HCT116 (cell line): ENCODE measurements around the gene SLC6A3. TPM values are rescaled to one million over a fixed set of nuclear protein-coding genes. Genes with fewer than 3 reads are reported as not detected.

Experiments
- ATAC-seq: fragments of 200-7000 bp; cut with Tn5 transposase; 2 replicates; pipeline ENCODE4 v1.9.1; 2020; ENCODE audit warnings: mild to moderate bottlenecking, moderate library complexity
- BruUV-seq: library from RNA; stranded (reverse); fragments of 400-500 nt; replicated peaks from 2 replicates; lab custom pipeline; 2021; lab: Mats Ljungman, UMichigan
- CTCF ChIA-PET: fragments of 300-600 bp; sonication (Branson Sonifier 250); formaldehyde crosslinking; loops from one replicate; lab custom pipeline; 2021; ENCODE audit warnings: antibody characterized with exemption; lab: Charles Lee
- POLR2A ChIA-PET: fragments of 300-600, 350-600 bp; sonication (Branson Sonifier 250); formaldehyde crosslinking; loops from one replicate; lab custom pipeline; 2021; ENCODE audit warnings: antibody characterized with exemption; lab: Charles Lee
- RAD21 ChIA-PET, 2 experiments: fragments of 300-600 bp; sonication (Branson Sonifier 250); formaldehyde crosslinking; loops; one replicate each; lab custom pipeline; 2023; ENCODE audit warnings: low total read pairs in 2 of 2; ENCODE audit not compliant: uncharacterized antibody in 2 of 2, unreplicated experiment in 2 of 2, low non-redundant PET in 1 of 2; lab: Charles Lee
- DNase-seq: peaks from one replicate; pipeline ENCODE4 v3.0.0-alpha.2; 2010; ENCODE audit warnings: low read depth, low spot score
- H2AFZ ChIP-seq: fragments of 200-600 bp; shearing (Covaris generic), sonication (generic); 2 replicates; pipeline ENCODE4 v1.6.1; 2017; ENCODE audit warnings: low read depth, mixed run types, mixed read lengths, antibody characterized with exemption, low read length; ENCODE audit not compliant: poor library complexity, severe bottlenecking
- H3K27ac ChIP-seq: 2 replicates; pipeline ENCODE4 v1.5.1; 2012; ENCODE audit warnings: low read depth, low read length
- H3K27me3 ChIP-seq: fragments of 200-600 bp; sonication (generic); 2 replicates; pipeline ENCODE4 v1.6.1; 2016; ENCODE audit warnings: mixed run types, low read length, mixed read lengths; ENCODE audit not compliant: insufficient read depth
- H3K36me3 ChIP-seq, 2 experiments: fragments of 200-500 bp in 1 of 2; fragments of 200-600 bp in 1 of 2; sonication (Bioruptor generic) in 1 of 2; sonication (generic) in 1 of 2; 2 replicates each; pipeline versions ENCODE4 v1.5.1 to v1.6.1; 2014 to 2016; ENCODE audit warnings: low read length in 2 of 2, inconsistent platforms in 1 of 2, mixed read lengths in 1 of 2, mixed run types in 1 of 2; ENCODE audit not compliant: insufficient read depth in 2 of 2, control insufficient read depth in 1 of 2
- H3K4me1 ChIP-seq, 2 experiments: fragments of 200-600 bp in 1 of 2; sonication (generic) in 1 of 2; 2 replicates each; pipeline versions ENCODE4 v1.5.1 to v1.6.1; 2012 to 2017; ENCODE audit warnings: low read length in 2 of 2, inconsistent platforms in 1 of 2, mild to moderate bottlenecking in 1 of 2, mixed read lengths in 1 of 2, mixed run types in 1 of 2, moderate library complexity in 1 of 2; ENCODE audit not compliant: insufficient read depth in 2 of 2, control insufficient read depth in 1 of 2
- H3K4me2 ChIP-seq: fragments of 200-600 bp; sonication (generic); 2 replicates; pipeline ENCODE4 v1.6.1; 2017; ENCODE audit warnings: mixed run types, low read length, mixed read lengths
- H3K4me3 ChIP-seq, 2 experiments: fragments of 200-600 bp in 1 of 2; sonication (generic) in 1 of 2; replicated peaks in 1 of 2; 2 replicates each; pipeline ENCODE4 v1.5.1; 2011 to 2016; ENCODE audit warnings: low read length in 2 of 2, control low read depth in 1 of 2, low read depth in 1 of 2, mild to moderate bottlenecking in 1 of 2, mixed read lengths in 1 of 2, mixed run types in 1 of 2
- H3K79me2 ChIP-seq: fragments of 200-600 bp; sonication (generic); 2 replicates; pipeline ENCODE4 v1.6.1; 2017; ENCODE audit warnings: mild to moderate bottlenecking, mixed run types, low read length, moderate library complexity, mixed read lengths; ENCODE audit not compliant: insufficient read depth
- H3K9ac ChIP-seq: fragments of 200-600 bp; sonication (generic); 2 replicates; pipeline ENCODE4 v1.6.1; 2016; ENCODE audit warnings: low read length, mixed read lengths
- H3K9me2 ChIP-seq: fragments of 200-600 bp; sonication (generic), shearing (Covaris generic); 2 replicates; pipeline ENCODE4 v1.6.1; 2017; ENCODE audit warnings: mixed run types, mild to moderate bottlenecking, moderate library complexity; ENCODE audit not compliant: insufficient read depth
- H3K9me3 ChIP-seq, 2 experiments: fragments of 200-500 bp in 1 of 2; fragments of 200-600 bp in 1 of 2; sonication (Bioruptor generic) in 1 of 2; sonication (generic) in 1 of 2; 2 replicates each; pipeline ENCODE4 v1.6.1; 2014 to 2017; ENCODE audit warnings: low read length in 2 of 2, mixed read lengths in 2 of 2, inconsistent platforms in 1 of 2, low read depth in 1 of 2, mild to moderate bottlenecking in 1 of 2, mixed run types in 1 of 2, moderate library complexity in 1 of 2; ENCODE audit not compliant: control insufficient read depth in 1 of 2, insufficient read depth in 1 of 2
- H4K20me1 ChIP-seq: fragments of 200-600 bp; sonication (generic), shearing (Covaris generic); 2 replicates; pipeline ENCODE4 v1.6.1; 2017; ENCODE audit warnings: mixed run types, mild to moderate bottlenecking, moderate library complexity; ENCODE audit not compliant: insufficient read depth
- EGR1 ChIP-seq: IDR thresholded peaks from 2 replicates; pipeline ENCODE4 v1.6.1; 2012; ENCODE audit warnings: low read depth
- ELF1 ChIP-seq: IDR thresholded peaks from 2 replicates; pipeline ENCODE4 v1.6.1; 2012; ENCODE audit warnings: low read depth, borderline replicate concordance
- EZH2 ChIP-seq: fragments of 200-600 bp; sonication (generic); IDR thresholded peaks from 2 replicates; pipeline ENCODE4 v1.6.1; 2017; ENCODE audit warnings: antibody characterized with exemption, mixed run types
- EZH2phosphoT487 ChIP-seq: fragments of 200-600 bp; IDR thresholded peaks from 2 replicates; pipeline ENCODE4 v1.6.1; 2018; ENCODE audit warnings: antibody characterized with exemption, borderline replicate concordance
- ZFX ChIP-seq: fragments of 450-650 bp; IDR thresholded peaks from 2 replicates; pipeline ENCODE4 v1.6.1; 2017
- ZNF274 ChIP-seq: fragments of 200-500 bp; sonication (Bioruptor generic); IDR thresholded peaks from 2 replicates; pipeline ENCODE4 v1.6.1; 2014; ENCODE audit warnings: mild to moderate bottlenecking, low read depth, low read length, inconsistent platforms
- intact Hi-C: fragments of 100-400 bp; cut with micrococcal nuclease; formaldehyde crosslinking; loops from 2 replicates; pipeline ENCODE4 v1.10.0; 2022
- total RNA-seq: library from RNA; stranded (reverse); gene quantifications from one replicate; pipeline ENCODE4 v1.2.1, GENCODE V29; 2021; ENCODE audit not compliant: unreplicated experiment
- TF ChIP-seq, protein P1 (sequence below): IDR thresholded peaks from 2 replicates; pipeline ENCODE4 v1.6.1; 2011; ENCODE audit warnings: mild to moderate bottlenecking, low read length, moderate library complexity; ENCODE audit not compliant: insufficient replicate concordance; ENCODE audit errors: extremely low read depth

Gene SLC6A3
- total RNA-seq, 1 experiment from 2014 or later = not detected

DNA sequence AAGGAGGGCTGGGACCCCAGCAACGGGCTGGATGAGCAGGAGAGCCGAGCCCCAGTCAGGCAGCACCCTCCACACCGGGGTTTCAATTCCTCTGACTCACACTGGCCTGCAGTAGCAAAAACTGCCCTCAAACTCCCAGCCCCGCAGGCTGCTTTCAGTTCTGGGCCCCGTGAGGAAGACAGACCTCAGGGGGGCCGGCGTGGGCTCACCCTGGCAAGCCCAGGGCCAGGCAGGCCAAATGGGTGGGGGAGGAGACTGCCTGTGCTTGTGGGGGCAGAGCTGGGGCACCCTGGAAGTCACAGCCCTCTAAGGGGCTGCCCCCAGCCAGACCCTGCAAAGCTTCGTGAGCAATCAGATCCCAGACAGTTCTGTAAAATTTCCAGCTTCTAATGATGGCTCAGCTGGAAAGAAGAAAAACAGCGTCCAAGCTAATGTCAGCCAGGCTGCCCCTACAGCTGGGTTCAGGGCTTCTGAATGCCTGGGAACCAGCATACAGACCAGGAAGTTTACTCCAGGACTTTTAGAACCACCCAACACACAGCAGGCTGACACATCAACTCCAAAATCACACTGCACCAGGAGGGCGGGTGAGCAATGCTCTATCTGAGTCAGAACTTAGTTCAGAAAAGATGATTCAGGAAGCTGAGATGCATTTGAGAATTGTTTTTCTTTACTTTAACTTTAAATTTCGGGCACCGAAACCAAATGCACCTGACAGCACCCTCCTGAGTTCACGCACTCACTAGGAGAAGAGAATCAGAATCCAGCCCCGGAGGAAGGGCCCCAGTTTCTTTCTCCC lies 43.8 kb upstream of the SLC6A3 start:
- H3K27ac ChIP-seq = no peak overlapping the region
- H3K9ac ChIP-seq = no peak overlapping the region
- BruUV-seq = no TSS peak
- ATAC-seq = no peak
- H3K4me1 ChIP-seq = no peaks in the 10 kb centered on the region
- H3K4me2 ChIP-seq = no peak overlapping the region
- ChIA-PET POLR2A (no interaction called here), RAD21 (no interaction called here), CTCF (no interaction called here)
- H3K9me2 ChIP-seq = no peaks in the 10 kb centered on the region
- no peak for DNase-seq
- TF ChIP-seq ELF1 (no peak), EZH2 (no peak), EZH2phosphoT487 (no peak)
- H3K4me3 ChIP-seq = no peak overlapping the region
- H3K9me3 ChIP-seq = no peaks in the 10 kb centered on the region
- no peak overlapping the region for H2AFZ ChIP-seq
- no peaks in the 10 kb centered on the region for H4K20me1 ChIP-seq
- H3K79me2 ChIP-seq = no peaks in the 10 kb centered on the region; the same call in 1 of the 2 replicates
- H3K27me3 ChIP-seq = no peaks in the 10 kb centered on the region
- H3K36me3 ChIP-seq = peaks cover 27 to 29% of the 10 kb centered on the region in 2 experiments; a peak in 3 of 4 replicates
- intact Hi-C loops = no loop called here

DNA sequence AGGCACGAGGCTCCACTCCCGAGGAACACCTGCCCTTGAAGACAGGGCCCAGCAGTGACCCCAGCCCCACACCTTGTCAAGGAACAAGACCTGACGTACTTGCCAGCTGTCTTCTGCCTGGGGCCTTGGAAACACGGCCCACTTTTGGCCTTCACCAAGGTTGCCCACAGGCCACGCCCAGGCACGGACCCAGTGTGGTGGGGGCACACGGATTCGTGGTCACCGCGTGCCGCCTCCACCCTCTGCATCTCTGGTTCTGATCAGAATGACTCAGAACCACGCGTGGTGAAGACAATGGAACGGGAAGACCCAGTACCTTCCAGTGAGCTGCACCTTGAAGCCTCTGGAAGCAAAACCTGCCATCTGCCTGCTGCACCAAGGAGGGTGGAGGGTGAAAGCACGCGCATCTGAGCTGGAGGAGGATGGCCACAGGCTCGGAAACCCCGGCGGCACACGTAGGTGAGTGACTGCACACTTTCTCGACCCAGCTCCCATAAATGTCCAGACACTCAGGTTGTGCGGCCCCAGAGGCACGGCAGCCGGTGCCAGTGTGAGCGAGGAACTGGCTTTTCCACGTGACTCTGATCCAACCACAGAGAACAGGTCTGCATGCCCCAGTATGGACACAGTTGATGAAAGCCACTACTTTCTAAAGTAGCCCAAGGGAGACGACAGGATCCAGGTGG lies 42.0 kb upstream of the SLC6A3 start:
- no peak for ATAC-seq
- CTCF ChIA-PET = no interaction called here
- BruUV-seq = no TSS peak

More for the DNA sequence above, 42.0 kb upstream of the SLC6A3 start:
- H3K4me1 ChIP-seq = no peaks in the 10 kb centered on the region
- no peak for DNase-seq
- H3K27me3 ChIP-seq = no peaks in the 10 kb centered on the region
- no peak overlapping the region for H3K27ac ChIP-seq
- H3K4me2 ChIP-seq = no peak overlapping the region
- no peaks in the 10 kb centered on the region for H3K9me3 ChIP-seq
- no peaks in the 10 kb centered on the region for H3K9me2 ChIP-seq
- ChIA-PET POLR2A (no interaction called here), RAD21 (no interaction called here)
- H3K36me3 ChIP-seq = peaks cover 15 to 21% of the 10 kb centered on the region in 2 experiments; a peak in 3 of 4 replicates
- H2AFZ ChIP-seq = no peak overlapping the region
- intact Hi-C loops = no loop called here
- H4K20me1 ChIP-seq = no peaks in the 10 kb centered on the region
- TF ChIP-seq ZFX = no peak
- no peak for TF ChIP-seq ZNF274
- TF ChIP-seq EGR1 = no peak
- TF ChIP-seq, protein P1, sequence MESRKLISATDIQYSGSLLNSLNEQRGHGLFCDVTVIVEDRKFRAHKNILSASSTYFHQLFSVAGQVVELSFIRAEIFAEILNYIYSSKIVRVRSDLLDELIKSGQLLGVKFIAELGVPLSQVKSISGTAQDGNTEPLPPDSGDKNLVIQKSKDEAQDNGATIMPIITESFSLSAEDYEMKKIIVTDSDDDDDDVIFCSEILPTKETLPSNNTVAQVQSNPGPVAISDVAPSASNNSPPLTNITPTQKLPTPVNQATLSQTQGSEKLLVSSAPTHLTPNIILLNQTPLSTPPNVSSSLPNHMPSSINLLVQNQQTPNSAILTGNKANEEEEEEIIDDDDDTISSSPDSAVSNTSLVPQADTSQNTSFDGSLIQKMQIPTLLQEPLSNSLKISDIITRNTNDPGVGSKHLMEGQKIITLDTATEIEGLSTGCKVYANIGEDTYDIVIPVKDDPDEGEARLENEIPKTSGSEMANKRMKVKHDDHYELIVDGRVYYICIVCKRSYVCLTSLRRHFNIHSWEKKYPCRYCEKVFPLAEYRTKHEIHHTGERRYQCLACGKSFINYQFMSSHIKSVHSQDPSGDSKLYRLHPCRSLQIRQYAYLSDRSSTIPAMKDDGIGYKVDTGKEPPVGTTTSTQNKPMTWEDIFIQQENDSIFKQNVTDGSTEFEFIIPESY = no peak
- H3K9ac ChIP-seq = no peak overlapping the region
- H3K79me2 ChIP-seq = no peaks in the 10 kb centered on the region; the same call in 1 of the 2 replicates
- H3K4me3 ChIP-seq = no peak overlapping the region
